ENCODE results near the gene PXT1.
"Not testable (repeated sequence)": the region's sequence is repeated elsewhere in the genome, so short reads cannot be mapped to it uniquely, and the experiment has no call there.

The PXT1 gene

DNA sequence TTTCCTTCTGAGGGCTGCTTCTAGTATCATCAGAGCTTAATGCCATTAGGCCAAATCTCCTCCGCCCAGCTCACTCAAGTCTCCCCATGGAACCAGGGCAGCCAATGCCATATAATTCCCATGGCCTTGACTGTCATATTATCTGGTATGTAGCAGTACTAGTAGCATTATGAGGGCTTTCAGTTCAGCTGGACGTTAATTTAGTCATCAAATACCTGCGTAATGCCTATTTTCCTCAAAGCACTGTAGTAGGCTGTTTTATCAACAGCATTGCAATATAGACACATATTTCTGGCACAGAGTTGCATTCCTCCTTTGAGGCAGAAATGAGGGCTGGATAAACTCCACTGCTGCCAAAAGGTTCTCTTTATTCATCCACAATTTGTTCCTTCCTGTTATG, 1.8 kb upstream of the PXT1 start:
- DNase-seq (ENCODE audit: extremely low read depth in 1 of 2, low read depth in 1 of 2): no peak

DNA sequence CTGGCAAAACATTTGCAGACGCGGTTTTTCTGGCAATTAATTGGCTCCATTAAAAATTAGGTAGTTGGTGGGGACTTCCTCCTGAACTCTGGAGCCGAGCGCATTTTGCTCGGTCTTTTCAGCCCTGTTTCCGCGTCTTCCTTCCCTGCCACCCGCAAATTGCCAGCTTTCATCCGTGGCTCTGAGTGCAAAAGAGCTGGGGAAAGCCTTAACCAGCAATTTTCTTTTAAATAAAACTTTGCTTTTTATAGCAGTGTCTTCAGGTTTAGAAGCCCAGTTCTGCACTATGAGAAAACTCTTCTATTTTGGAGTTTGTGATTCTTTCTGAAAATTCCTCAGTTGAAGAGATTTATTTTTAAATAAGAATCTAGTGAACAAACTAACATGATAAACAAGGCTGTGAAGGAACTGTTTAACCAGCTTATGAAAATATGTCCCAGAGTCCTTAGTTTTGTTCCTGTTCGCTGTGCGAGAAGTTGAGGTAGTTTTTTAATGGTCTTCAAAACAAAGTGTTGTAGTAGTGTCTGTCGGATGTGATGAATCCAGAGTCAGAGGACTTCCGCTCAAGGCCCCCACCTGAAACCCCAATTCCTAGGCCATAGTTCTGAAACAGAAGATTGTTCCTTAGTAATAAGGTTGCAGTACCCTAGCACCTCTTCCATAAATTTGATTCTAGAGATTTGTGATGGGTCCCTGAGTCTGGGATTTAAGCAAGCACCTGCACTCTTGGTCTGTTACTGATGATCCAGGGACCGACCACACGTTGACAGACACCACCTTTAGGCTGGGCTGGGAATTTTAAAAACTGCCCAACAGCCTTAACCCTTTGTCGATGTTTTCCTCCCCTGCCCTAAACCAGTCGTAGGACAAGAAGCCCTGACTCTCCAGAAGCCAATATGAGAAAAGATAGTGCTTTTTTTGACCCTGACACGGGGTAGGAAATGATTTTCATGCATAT, 1.1 kb upstream of the PXT1 start:
- no peak for DNase-seq (ENCODE audit: extremely low read depth in 1 of 2, low read depth in 1 of 2)

DNA sequence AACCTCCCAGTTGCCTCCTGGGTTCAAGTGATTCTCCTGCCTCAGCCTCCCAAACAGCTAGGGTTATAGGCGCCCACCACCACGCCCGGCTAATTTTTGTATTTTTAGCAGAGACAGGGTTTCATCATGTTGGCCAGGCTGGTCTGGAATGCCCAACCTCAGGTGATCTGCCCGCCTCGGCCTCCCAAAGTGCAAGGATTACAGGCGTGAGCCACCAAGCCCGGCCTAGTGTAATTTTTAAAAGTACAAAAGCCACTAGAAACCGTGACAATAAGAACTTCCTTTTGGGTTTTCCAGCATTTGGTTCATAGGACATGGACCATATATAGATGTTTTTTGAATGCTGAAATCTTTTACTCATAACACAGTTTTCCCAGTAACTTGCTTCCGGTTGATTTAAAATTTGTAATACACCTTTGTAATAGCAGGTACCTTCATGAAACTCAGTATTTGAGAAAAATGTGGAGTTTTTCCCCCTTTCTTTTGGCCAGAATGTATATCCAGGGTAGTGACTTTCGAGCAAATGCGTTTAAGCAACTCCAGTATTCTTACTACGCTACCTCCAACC, 467 bp downstream of the PXT1 start:
- no peak for DNase-seq (ENCODE audit: extremely low read depth in 1 of 2, low read depth in 1 of 2)

DNA sequence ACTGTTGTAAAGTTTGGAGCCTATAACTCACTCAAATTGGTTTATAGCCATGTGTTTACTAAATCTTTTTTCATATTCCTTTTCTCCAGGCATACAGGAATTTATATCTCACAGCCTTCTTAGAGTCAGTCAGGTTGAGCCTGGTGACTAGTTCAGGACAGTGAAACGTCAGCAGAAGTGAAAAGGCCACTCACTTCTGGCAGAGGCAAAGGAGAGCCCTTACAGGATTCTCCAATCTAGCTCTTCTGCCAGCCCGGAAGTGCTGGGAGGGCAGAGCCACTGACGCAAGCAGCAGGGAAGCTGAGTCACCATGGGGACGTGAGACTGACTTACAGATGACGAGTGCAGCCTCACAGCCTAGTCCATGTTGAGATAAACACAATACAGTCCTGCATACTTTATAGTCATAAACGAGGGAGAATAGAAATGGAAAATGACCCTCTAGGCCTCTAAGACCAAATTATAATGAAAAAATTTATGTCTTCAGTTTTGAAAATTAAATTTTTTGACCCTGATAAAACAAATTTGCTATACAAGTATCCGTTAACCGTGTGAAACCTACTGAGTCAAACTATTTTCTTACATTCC, 1.3 kb downstream of the PXT1 start:
- DNase-seq (ENCODE audit: extremely low read depth in 1 of 2, low read depth in 1 of 2): peak; percentile 67 to 90

DNA sequence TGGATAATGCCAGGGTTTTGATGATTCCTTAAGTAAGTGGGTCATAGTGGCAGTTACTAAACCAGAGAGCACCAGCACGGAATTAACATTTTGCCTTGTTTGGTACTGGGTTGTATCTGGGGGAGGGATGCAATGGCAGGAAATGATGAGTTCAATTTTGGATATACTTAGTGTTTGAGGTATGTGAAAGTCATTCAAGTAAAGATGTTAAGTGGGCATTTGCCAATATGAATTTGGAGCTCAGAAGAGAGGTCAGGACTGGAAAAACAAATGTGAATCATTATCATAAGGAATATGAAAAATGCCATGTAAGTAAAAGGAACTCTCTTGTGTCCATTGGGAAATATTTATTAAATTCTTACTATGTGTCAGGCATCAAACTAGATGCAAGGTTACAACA, 6.2 kb downstream of the PXT1 start:
- no peak for DNase-seq (ENCODE audit: extremely low read depth in 1 of 2, low read depth in 1 of 2)

DNA sequence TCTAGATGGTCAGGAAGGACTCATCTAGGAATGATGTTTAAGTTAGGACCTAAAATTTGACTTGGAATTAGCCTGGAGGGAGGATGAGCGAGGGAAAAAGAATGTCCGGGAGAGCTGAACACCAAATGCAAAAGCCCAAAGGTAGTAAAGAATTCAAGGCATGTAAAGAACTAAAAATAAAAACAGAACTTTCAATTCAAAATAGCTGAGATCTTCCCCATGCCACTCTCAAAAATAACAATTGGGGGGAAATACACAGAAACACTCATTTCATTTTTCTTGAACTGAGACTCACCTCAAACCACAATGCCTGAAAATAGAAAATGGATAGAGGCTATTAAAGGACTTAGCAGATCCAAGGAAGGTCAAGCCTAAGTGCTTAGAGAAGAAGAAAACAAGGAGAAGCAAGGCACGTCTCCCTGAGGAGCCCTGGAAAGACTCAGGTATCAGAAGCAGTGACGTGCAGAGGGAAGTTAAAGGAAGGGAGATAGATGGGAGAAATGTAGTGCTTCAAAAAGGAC, 10.4 kb downstream of the PXT1 start:
- DNase-seq (ENCODE audit: extremely low read depth in 1 of 2, low read depth in 1 of 2): no peak

DNA sequence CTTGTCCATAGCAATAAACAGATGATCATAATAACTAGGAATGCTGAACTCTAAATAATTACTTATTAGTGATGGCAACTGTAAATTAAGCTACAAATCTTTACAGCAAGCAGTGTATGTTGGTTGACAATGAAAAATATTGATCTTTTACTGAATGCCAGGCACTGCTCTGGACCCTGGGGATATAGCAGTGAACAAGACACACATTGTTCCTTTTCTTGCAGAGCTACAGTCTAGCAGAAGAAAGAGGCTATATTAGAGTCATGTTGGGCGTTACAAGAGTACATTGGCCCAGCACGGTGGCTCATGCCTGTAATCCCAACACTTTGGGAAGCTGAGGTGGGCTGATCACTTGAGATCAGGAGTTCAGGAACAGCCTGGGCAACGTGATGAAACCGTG, 11.5 kb downstream of the PXT1 start:
- no peak for DNase-seq (ENCODE audit: extremely low read depth in 1 of 2, low read depth in 1 of 2)

DNA sequence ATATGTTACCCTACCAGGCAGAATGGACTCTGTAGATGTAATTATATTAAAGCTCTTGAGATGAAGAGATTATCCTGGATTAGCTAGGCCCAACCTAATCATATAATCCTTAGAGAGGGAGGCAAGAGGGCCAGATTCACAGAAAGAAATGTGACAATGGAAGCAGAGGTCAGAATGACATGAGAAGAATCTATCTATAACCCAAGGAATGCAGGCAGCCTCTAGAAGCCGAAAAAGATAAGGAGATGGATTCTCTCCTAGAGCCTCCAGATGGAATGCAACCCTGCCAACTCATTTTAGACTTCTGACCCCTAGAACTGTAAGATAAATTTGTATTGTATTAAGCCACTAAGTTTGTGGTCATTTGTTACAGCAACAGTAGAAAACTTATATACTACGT, 12.3 kb downstream of the PXT1 start:
- DNase-seq (ENCODE audit: extremely low read depth in 1 of 2, low read depth in 1 of 2): no peak

DNA sequence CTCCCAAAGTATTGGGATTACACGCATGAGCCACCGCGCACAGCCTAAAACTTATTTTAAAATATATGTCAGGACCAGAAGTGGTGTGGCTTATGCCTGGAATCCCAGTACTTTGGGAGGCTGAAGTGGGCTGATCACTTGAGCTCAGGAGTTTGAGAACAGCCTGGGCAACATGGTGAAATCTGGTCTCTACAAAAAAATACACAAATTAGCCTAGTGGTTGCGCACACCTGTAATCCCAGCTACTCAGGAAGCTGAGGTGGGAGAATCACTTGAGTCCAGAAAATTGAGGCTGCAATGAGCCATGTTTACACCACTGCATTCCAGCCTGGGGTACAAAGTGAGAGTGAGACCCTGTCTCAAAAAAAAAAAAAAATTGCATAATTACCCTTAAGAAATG, 13.7 kb downstream of the PXT1 start:
- no peak for DNase-seq (ENCODE audit: extremely low read depth in 1 of 2, low read depth in 1 of 2)

DNA sequence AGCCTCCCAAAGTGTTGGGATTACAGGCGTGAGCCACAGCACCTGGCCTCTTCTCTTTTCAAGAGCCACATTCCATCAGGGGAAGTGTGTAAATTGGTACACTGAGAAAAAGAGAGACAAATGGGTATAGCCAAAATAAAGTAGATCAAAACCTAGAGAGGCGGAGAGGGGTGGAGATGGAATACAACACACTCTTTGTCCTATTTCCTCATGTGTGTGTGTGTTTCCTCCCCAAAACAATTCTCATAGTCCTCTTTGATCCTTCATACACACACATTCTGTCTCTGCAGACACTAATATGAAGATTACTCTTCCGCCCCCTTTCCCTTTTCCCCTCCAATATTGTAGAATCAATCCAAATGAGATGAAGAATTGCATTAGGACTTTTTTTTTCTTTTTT, 16.0 kb downstream of the PXT1 start:
- DNase-seq (ENCODE audit: extremely low read depth in 1 of 2, low read depth in 1 of 2): no peak

DNA sequence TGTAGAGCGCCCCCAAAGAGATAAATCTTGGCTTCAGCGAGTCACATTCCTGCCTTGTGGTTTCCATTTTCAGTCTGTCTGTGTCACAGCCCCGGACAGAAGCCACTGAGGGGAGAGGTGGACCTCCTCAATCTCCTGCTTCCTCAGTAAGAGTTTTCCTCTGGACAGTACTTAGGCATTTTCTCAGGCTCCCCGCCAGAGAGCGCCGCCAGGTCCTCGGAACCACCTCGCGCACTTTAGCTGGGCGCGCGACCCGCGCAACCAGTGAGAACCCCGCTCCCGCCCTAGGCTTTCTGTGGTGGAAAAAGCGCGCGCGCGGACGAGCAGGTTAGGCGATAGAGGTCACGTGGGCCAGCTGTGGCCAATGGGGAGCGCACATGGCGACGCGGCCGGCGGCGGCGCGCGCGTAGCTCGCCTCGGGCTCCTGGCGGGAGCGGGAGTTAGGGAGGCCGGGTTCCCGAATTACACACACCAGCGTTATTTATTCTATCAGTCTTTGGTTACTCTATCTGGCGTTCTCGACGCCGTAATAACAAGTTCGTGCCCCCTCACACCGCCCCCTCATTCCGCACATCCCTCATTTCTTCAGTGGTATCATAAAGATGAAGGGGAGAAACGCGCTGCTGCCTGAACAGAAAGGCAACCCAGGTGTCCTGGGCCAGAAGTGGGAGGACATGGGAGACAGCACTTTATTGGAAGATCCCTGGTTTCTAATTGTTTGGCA, 19.4 kb downstream of the PXT1 start:
- peak; percentile 95 to 96 for DNase-seq (ENCODE audit: extremely low read depth in 1 of 2, low read depth in 1 of 2)

DNA sequence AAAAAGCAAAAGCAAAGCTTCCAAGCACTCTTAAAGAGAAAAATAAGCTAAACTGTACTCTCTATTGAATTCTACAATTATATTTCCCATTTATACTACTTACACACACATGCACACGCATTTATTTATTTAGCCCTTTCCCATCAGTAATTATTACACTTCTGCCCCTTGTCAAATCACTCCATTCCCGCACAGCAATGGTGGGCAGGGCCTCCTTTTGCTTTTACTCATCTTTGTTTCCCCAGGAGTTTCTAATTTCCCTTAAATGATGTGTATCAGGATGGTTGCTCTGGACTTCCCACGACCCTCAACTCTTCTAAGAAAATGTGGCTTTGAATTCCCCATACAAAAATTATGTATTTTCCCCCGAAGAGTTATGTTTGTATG, 19.9 kb downstream of the PXT1 start:
- DNase-seq (ENCODE audit: extremely low read depth in 1 of 2, low read depth in 1 of 2): no peak

DNA sequence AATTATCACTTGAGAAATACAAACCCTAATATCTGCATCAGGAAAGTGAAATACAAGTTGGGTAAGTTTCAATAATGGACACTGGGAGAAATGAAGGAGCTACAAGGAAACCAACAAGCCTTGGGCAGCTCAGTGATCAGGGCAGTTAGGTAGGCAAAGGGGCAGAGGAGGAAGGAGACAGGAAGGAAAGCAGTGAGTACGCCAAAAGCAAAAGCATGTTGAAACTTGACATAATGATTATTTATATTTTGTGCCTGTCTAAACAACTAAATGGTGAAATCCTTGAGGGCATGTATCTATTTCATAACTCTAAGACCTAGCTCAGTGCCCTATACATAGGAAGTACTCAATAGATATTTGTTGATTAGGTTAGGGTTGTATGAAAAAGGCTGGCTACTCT, 23.3 kb downstream of the PXT1 start:
- DNase-seq (ENCODE audit: extremely low read depth in 1 of 2, low read depth in 1 of 2): no peak

DNA sequence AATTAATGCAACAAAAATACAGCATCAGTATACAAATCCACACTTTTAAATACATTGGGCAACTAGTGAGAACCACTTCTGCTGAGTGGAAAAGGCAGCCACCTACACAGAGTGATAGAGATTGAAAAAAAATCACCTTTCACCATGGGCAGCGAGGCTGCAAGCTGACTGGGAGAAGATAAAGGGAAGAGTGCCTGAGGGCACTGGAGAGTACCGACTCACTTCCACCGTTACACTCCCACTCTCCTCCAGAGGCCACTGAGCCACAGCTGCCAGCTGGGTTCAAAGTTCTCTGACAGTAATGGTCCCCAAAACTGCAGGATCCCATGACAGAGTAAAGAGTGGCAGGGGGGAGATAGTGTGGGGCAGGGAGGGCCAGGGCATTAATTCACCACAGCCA, 24.1 kb downstream of the PXT1 start:
- DNase-seq (ENCODE audit: extremely low read depth in 1 of 2, low read depth in 1 of 2): no peak

DNA sequence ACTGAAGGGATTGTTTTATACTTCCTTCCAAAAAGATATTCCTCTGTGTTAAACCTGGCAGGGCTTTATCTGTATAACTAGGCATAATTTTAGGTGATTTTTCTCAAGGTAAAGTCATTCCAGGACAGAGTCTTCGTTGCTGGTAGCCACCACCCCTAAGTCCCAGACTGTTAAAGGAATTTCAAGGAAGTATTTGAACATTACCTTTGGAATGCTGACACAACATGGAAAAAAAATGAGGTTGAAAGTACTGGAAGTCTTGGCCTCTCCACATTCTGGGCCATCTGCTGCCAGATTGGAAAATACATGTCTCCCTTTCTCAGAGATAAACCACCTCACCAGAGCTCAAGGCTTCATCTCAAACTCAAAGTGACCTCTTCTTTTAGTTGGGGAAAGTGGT, 28.2 kb downstream of the PXT1 start:
- DNase-seq (ENCODE audit: extremely low read depth in 1 of 2, low read depth in 1 of 2): no peak

DNA sequence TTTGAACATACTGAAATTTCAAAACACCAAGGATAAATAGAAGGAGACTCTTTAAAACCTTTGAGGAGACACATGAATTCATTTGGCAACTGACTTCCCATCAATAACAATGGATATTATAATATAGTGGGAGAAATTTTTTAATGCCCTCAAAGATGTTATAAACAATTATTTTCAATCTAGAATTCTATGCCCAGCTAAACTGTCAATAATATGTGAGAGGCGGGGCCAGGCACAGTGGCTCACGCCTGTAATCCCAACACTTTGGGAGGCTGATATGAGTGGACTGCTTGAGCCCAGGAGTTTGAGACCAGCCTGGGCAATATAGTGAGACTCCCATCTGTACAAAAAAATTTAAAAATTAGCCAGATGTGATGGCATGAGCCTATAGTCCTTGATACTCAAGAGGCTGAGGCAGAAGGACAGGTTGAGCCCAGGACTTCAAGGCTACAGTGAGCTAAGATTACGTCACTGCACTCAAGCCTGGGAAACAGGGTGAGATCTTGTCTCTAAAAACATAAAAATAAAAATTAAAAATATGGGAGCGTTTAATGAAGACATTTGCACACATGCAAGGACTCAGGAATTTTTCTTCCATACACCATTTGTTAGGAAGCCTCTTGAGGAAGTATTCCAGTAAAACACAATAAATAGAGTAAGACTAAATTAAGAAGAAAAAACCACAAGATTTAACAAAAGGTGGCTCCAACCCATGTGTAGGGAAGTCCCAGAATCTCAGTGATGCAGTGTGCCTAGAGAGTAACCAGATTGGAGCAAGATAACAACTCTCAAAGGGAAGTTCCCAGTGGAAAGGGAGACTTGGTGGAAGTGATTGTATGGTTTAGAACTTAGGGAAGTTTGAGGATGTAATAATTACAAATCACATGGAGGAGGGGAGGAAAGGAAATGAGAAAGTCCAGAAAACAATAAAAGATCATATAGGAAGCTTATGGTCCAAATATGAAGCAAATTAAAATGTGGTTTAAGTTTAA, 28.9 kb downstream of the PXT1 start:
- DNase-seq (ENCODE audit: extremely low read depth in 1 of 2, low read depth in 1 of 2): no peak

DNA sequence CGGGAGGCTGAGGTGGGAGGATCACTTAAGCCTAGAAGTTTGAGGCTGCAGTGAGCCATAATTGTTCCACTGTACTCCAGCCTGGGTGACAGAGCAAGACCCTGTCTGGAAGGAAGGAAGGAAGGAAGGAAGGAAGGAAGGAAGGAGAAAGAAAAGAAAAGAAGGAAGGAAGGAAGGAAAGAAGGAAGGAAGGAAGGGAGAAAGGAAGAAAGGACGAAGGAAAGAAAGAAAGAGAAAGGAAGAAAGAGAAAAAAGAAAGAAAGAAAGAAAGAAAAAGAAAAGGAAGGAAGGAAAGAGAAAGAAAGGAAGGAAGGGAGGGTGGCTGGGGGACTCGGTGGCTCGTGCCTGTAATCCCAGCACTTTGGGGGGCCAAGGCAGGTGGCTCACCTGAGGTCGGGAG, 32.9 kb downstream of the PXT1 start:
- not testable (repeated sequence) for DNase-seq (ENCODE audit: extremely low read depth in 1 of 2, low read depth in 1 of 2)

DNA sequence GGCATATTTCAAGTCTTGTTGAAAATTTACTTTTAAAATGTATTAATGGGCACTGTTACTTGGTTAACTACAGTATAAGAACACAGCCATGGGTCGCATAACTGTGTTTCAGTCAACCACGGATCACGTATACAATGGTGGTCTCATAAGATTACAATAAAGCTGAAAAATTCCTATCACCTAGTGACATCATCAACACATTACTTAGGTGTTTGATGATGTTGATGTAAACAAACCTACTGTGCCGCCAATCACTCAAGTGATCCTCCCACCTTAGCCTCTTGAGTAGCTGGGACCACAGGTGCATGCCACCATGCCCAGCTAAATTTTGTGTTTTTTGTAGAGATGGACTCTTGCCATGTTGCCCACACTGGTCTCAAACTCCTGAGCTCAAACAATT, 38.5 kb downstream of the PXT1 start:
- DNase-seq (ENCODE audit: extremely low read depth in 1 of 2, low read depth in 1 of 2): no peak

DNA sequence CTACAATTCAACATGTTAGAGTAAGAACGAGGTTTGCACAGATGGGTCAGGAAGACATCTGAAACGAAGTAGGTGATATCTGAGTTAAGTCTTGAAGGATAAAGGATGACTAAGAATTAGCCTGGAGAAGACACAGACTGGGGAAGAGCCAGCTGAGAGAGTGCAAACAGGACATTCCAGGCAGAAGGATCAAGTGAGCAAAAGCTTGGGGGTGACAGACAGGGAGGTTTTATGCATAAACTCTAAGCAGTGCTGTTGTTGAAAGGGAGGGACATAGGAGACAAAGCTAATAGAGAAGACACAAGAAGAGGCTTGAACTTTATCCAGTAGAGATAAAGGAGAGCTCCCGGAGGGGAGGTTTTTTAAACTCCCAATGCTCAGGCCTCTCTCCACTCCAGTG, 40.2 kb downstream of the PXT1 start:
- DNase-seq (ENCODE audit: extremely low read depth in 1 of 2, low read depth in 1 of 2): no peak

DNA sequence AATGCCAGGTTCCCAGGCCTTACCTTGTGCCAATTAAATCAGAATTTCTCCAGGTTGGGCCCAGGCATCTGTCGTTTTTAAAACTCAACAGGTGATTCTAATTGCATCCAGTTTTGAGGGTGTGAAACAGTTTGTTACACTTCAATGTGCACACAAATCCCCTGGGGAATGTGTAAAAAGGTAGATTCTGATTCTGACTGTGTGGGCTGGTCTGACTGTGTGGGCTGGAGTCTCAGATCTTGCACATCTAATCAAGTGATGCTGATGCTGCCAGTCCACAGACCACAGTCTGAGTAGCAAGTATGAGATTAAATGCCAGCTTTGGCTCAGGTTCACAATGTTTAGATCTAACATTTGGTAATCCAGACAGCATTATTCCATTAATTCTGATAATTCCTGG, 42.7 kb downstream of the PXT1 start:
- no peak for DNase-seq (ENCODE audit: extremely low read depth in 1 of 2, low read depth in 1 of 2)
